GM21723 (cell line): ENCODE measurements around the gene ATP5F1D.

ENCODE experiments used
- ATAC-seq: cut with Tn5 transposase; IDR thresholded peaks from one replicate; pipeline ENCODE4 v1.9.1; 2021; ENCODE audit warnings: mild to moderate bottlenecking, moderate library complexity; ENCODE audit not compliant: unreplicated experiment

The ATP5F1D gene

DNA sequence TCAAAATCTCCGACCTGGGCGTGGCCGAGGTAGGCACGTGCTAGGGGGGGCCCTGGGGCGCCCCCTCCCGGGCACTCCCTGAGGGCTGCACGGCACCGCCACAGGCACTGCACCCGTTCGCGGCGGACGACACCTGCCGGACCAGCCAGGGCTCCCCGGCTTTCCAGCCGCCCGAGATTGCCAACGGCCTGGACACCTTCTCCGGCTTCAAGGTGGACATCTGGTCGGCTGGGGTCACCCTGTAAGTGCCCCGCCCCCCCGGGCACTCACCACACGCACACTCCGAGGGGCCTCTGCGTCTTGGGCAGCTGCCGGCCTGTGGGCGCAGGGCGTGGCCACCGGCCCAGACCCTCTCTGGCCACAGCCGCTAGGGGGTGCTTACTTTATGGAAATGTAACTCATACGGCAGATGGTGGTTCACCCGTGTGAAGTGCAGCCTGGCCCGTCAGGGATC, 21.0 kb upstream of the ATP5F1D start:
- ATAC-seq: no peak

DNA sequence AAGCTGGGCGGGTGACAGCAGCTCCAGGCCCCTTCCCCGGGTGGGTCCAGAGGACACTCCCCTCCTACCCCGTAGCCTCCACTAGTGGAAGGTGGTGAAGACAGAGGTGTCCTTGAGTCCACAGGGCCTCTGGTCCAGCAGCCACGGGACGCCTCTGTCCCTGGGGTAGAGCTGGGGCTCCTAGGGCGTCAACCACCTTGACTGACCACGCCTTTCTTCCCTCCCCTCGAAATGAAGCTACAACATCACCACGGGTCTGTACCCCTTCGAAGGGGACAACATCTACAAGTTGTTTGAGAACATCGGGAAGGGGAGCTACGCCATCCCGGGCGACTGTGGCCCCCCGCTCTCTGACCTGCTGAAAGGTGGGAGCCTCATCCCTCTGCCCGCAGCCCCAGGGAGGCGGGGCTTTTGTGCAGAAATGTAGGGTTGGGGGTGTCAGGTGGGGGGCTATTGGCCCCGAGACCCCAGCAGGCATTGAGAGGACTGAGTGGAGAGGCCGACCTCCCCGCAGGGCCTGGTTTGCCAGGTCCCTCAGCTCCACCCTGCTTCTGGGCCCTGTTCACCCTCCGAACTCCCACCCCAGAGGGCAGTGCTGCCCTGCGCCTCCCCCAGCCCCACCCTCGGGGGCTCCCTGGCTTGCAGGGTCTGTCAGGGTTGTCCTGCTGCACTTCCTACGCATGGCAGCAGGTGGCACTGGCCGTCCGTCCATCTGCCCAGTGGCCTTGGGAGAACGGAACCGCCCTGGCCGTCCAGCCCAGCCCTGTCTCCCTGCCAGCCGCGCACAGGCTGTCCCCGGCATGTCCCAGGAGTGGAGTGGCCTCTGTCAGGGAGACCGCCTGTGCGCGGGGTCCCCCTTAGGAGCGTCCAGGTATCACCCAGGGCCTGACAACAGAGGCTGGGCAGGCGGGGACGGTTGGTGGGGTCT, 20.3 kb upstream of the ATP5F1D start:
- ATAC-seq: no peak

DNA sequence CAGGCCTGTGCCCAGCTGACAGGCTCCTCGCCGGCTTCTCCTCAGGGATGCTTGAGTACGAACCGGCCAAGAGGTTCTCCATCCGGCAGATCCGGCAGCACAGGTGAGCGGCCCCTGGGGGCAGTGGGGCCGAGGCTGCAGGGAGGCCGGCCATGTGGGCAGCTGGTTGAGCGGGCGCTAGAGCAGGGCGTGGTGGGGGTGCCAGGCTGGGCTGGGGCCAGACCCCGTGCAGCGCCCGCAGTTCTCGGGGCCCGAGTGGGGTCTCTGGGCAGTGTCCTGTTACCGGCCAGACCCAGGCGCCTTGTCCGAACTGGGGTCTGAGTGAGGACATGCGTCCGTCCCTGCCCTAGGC, 19.7 kb upstream of the ATP5F1D start:
- no peak for ATAC-seq

DNA sequence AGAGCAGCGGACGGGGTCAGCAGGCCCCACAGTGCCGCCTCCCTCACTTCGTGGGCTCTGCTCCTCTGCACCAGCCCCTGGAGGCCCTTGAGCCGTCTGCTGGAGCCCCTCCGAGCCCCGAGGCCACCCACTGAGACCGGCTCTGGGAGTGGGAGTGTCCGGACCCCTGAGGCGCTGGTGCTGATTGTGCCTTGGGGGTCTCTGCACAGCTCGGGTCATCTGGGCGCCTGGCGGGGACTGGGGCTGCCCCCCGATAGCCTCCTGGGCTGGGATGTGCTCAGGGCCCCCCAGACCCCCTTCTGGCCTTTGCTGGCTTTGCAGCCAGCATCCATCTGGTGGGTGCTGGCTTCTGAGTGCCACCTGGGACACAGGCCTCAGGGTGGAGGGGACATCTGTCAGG, 19.2 kb upstream of the ATP5F1D start:
- no peak for ATAC-seq

DNA sequence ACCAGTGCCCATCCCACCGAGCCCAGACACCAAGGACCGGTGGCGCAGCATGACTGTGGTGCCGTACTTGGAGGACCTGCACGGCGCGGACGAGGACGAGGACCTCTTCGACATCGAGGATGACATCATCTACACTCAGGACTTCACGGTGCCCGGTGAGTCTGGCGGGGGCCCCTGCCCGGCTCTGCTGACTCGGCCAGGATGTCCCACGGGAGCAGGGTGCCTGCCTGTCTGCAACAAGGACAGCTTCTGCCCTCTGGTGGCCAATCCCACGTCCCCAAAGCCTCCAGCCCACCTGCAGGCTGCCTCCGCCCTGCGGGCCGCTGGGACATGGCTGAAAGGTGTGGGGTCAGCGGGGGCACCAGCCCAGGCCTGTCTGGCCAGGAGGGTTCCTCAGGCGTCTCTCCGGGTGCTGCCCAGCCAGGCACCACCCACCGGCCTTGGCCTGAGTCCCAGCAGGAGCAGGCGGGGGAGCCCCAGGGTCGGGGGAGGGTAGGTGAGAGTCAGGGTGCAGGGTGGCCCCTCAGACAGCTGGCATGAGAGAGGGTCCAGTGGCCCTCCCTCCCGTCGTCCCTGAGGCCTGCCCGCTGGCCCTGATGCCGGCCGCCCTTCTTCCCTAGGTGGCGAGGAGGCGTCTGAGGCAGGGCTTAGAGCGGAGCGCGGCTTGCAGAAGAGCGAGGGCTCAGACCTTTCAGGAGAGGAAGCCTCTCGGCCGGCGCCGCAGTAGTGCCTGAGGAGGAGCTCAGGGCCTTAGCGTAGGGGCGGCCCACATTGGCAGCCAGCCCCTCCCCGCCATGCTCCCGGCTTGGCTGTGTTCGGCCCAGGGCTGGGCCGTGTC, 18.3 kb upstream of the ATP5F1D start:
- ATAC-seq: no peak

DNA sequence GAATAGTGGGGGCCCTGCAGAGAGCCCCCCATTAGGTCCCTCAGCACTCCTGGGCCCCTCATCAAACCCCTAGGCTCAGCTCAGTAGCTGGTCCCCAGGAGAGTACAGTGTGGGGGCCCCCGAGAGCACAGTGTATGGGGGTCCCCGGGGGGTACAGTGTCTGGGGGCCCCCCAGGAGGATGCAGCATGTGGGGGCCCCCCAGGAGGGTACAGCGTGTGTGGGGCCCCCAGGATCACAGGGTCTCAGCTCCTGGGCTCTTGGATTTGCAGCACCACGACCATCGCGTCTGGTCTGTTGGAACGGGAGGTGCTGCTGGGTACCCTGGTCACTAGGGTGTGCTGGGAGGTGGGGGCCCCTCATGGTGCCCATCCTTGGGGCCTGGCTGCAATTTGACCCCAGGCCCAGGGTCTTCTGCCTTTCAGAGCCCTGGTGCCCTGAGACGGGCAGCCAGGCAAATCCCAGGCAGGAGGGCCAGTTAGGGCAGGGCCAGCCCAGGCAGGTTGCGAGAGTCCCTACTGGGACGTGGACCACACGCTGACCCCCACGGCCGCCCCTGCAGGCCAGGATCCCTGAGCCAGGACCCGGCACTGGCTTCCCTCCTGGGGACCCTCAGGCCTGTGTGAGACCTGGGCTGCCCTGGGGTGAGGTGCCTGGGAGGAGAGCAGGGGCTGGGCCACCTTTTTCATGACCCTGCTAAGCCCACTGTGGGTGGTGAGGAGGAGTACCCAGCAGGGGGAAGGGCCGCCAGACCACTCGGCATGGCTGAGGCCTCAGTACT, 17.3 kb upstream of the ATP5F1D start:
- no peak for ATAC-seq

DNA sequence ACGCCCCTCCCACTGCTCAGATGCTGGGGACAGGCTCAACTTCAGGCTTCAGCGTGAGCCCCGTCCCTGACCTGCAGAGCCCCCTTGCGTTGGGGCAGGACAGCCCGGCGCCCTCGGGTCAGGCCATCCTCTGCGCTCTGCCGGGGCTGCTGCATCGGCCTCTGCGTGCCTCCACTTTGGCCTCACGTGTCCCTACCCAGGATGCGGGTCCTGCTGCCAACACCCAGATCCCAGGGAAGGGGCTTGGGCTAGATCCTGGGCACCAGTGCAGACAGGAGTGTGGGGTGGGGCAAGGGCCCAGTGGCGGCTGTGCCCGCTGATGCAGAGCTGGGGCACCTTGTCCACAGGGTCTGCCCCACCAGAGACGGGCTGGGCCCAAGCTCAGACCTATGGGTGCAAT, 16.7 kb upstream of the ATP5F1D start:
- no peak for ATAC-seq

DNA sequence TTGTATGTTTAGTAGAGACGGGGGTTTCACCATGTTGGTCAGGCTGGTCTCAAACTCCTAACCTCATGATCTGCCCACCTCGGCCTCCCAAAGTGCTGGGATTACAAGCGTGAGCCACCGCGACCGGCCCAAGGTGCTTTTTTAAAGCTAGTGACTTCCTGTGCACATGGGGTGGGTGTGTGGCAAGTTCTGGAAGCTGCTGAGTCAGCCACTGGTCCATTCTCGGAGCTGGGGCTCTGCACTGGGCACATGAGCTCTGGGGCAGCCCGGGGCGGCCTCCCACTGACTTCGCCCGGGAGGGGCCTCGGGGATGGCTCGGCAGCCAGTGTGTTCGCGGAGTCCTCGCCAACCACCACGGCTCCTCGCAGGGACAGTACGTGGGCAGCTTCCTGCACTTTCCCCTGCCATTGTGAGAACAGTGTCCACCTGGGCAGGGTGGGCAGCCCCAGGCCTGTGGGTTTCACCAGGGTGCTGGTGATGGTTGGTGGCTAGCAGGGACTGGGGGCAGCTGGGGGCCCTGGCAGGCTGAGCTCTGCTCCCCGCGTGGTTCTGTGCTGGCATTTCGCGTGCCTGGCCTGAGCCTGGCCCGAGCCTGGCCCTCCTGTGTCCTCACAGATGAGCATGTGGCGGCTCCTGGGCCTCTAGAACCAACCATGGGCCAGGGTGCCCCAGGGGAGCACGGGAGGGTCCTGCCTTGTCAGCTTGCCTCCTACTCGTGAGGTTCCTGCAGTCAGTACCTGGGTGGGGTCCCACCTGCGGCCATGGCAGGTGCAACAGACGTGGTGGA, 15.9 kb upstream of the ATP5F1D start:
- no peak for ATAC-seq

DNA sequence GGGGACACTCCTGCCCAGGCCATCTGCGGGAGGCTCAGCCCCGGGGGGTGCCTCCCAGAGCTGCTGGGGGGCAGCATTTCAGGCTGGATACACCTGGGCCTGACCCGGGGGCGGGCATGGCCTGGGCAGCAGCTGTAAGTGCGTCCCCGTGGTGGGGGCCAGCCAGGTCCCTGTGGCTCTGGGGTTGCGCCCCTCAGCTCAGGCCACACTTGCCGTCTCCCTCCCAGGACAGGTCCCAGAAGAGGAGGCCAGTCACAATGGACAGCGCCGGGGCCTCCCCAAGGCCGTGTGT, 15.4 kb upstream of the ATP5F1D start:
- ATAC-seq: no peak

DNA sequence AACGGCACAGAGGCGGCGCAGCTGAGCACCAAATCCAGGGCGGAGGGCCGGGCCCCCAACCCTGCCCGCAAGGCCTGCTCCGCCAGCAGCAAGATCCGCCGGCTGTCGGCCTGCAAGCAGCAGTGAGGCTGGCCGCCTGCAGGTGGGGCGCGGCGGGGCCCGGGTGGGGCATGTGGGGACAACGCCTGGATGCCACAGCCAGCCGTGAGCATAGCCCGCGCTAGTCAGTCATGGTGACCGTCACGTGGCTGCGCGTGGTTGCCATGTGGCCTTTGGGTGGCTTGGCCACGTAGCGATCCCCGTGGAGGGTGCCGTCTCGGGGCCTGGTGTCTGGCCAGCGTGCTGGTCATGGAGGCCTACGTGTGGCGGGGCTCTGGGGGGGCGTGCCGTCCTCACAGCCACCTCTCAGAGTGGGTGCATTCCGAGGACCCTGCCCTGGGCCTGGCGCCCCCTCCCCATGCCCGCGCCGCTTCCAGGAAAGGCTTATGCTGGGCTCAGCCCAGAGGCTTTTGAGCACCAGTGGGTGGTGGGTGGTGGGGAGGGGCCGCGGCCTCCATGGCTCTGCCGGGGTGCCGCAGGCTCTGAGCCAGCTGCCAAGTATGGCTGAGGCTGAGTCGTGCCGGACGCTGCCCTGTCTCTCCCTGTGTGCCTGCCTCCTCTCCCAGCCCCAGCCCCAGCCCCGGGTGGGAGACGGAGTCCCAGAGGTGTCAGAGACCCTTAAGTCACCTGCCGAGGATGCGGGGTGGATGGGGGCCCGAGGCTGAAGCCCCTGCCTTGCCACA, 14.8 kb upstream of the ATP5F1D start:
- ATAC-seq: no peak

DNA sequence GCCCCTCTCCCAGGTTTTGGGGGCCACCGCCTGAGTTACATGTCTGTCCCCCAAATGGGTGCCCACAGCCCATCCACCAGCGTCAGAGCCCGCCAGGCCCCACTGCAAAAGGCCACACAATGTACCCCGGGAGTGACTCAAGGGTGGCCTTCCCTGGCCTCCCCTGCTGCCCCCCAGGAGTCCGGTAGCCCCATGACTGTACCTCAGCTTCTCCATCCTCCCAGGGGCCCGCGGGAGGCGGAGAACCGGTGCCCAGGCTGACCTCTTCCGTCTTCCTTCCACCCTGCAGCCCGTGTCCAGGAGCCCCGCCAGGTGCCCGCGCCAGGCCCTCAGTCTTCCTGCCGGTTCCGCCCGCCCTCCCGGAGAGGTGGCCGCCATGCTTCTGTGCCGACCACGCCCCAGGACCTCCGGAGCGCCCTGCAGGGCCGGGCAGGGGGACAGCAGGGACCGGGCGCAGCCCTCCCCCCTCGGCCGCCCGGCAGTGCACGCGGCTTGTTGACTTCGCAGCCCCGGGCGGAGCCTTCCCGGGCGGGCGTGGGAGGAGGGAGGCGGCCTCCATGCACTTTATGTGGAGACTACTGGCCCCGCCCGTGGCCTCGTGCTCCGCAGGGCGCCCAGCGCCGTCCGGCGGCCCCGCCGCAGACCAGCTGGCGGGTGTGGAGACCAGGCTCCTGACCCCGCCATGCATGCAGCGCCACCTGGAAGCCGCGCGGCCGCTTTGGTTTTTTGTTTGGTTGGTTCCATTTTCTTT, 14.1 kb upstream of the ATP5F1D start:
- ATAC-seq: no peak

DNA sequence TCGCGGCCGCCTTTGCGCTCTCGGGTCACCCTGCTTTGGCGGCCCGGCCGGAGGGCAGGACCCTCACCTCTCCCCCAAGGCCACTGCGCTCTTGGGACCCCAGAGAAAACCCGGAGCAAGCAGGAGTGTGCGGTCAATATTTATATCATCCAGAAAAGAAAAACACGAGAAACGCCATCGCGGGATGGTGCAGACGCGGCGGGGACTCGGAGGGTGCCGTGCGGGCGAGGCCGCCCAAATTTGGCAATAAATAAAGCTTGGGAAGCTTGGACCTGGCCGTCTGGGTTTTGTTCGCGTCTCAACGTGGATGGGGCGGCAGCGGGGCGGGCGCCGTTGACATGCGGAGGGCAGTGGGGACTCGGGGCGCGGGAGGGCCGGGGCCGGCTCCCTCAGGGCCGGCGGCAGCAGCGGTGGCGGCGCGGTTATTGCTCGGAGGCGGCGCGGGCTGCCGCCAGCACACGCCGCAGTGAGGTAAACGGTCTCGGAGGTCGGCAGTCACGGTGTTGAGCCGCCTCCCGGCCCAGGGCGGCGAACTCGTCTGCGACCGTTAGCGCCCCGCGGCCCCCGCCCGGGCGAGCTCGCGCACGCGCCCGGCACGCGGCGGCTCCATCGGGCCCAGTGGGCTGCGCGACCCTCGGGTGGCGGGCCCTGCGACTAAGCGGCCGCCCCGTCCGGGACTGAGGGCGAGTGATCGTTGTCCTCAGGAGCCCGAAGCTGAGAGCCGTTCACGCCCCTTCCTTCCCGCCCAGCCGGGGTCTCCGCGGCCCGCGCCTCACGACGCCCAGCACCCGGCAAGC, 13.2 kb upstream of the ATP5F1D start:
- ATAC-seq: no peak

DNA sequence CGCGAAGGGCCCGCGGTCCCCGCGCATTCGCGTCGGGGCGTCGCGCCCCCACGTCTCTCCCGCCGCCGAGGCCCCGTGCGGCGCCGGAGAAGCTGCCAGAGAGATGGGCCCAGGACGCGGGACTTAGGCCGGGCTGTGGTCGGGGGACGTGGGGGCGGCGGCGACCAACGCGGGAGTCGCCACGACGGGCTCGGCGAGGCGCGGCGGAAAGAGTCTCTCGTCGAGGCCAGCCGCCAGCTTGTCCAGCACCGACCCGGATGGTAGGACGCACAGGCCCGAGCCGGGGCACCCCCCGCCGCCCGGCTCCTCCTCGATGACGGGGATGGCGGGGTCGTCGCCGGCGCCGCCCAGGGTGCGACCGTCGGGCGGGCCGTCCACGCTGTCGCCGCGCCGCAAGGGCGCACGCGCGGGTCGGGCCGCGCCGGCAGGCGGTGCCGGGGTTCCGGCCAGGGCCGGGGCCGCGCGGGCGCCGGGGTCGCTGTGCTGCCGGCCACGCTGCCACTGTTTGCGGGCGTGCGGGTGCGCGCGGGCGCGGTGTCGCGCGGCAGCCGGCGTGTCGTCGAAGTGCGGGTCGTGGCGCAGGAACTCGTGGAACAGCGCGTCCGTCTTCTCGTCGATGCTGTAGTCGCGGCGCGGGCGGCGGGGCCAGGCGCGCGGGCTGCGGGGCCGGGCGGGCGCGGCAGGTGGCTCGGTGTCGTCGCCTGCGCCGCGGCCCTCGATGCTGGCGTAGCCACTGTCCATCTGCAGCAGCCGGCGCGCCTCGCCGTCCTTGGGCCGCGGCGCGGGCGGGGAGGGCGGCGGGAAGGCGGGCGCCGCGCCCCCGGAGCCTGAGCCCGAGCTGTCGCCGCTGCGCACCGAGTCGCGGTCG, 12.3 kb upstream of the ATP5F1D start:
- ATAC-seq: no peak

DNA sequence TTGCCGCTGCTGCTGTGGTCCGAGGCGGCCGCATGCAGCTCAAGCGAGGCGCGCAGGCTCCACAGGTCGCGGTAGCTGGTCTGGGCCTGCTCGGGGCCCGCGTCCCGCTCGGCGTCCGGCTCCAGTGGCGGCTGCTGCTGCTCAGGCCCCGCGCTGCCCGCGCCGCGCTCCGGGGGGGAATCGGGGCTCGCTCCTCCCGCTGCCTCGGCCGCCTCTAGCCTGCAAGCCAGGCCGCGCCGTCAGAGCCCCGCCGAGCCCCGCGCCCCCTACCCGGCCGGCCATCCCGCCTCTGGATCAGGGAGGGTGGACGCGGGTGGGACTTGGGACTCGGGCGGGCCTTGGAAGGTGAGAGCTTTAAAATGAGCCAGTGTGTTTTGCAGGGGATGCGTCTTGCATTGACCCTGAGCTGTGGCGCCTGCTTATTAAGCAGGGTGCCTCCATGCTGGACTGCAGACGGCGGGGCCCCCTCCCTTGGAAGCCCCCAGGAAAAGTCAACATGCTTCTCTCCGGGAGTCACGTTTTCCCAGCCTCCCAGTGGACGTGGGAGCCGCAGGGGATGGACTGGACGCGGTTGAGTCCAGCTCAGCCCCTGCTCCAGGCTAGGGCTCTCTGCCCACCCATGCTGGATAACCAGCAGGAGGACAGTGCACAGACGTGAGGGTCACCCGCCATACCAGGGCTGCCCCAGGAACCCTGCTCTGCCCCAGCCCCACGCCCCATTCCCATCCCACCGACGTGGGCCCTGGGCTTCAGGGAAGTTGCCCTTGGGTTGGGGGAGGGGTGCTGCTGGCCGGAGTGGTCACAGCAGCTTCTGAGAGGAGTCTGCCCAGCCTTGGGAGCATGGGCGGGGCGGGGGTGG, 11.4 kb upstream of the ATP5F1D start:
- no peak for ATAC-seq

DNA sequence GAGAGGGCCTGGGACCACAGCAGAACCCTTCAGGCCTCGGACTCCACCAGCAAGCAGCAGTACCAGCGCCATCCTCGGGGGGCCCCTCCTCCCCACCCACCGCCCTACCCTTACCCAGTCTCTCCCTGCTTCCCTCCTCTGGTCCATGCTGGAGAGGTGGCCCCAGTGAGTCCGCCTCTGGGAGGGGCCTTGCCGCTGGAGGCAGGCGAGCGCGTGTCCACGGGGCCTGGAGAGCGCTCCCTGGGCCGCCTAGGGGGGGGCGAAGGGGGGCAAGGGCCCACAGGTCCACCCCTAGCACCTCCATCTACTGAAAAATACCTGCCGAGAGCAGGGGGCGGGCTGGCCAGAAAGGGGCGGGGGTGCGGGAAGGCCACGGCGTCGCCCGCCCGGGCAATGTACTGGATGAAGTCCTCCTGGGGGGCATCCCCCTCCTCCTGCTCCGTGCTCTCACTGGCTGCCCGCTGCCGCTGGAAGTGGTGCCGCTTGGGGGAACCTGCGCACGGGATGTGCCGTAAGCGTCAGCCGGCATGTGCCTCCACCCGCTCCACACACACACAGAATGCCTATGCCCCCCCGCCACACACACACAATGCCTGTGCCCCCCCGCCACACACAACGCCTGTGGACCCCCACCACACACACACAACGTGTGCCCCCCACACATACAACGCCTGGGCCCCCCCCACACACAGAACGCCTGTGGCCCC, 10.6 kb upstream of the ATP5F1D start:
- ATAC-seq: no peak
